ENCODE results near the gene SNW1.

DNA sequence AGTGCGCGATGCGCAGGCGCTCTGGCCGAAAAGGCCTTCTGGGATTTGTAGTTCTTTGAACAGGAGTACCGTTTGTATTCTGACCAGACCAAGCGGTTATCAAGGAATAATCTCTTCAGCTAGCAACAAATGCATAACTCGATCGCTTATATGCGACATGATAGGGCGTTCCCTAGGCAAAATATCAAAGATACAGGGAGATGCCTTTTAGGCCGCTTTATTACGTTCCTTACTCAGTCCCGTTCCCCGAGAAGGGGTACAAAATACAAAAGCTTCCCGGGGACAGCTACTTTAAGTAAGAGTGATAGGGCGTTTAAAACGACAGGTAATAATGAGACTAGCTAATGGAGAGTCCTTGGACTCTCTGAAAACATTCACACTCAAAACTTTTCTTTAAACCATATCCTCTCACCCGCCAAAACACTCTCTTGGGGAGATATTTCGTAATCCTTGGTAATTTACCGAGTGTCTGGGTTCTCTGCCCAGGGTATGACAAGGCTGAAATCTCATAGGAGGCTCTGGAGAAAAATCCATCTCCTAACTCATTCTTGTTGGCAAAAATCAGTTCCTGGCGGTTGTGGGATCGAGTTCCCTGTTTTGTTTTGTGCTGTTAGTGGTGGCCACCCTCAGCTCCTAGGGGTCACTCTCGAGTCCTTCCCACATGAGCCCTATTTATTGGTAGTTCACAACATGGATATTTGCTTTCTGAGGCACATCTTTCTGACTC, 412 bp upstream of the SNW1 start:
- peak; percentile 71 for TF ChIP-seq POLR2A (IDR thresholded peaks at IDR 0.05; ENCODE audit: low read length)
- TF ChIP-seq GATA1 (IDR thresholded peaks at IDR 0.05; ENCODE audit: low read depth, low read length), result no peak

Measured in erythroblast (primary cell).